Testis (tissue), 3 donors: ENCODE data around the gene TIPARP. TPM values are rescaled to one million over a fixed set of nuclear protein-coding genes. Genes with fewer than 3 reads are reported as not detected.
"Not testable (repeated sequence)": the region's sequence is repeated elsewhere in the genome, so short reads cannot be mapped to it uniquely, and the experiment has no call there.

Experiments used
- DNase-seq: peaks from one replicate; pipeline ENCODE4 v3.0.0-alpha.2; 2019
- H3K27ac ChIP-seq, 2 donors: fragments of 200-600 bp; sonication (generic); one replicate each; pipeline ENCODE4 v1.5.1; 2019
- H3K27me3 ChIP-seq: fragments of 200-600 bp; sonication (generic); one replicate; pipeline ENCODE4 v1.5.1; 2019
- H3K36me3 ChIP-seq: fragments of 200-600 bp; sonication (generic); one replicate; pipeline ENCODE4 v1.5.1; 2017; ENCODE audit warnings: low read depth; ENCODE audit errors: missing control alignments
- H3K4me1 ChIP-seq: fragments of 200-600 bp; sonication (generic); one replicate; pipeline ENCODE4 v1.5.1; 2019
- H3K4me3 ChIP-seq, 2 donors: fragments of 200-600 bp; sonication (generic); one replicate each; pipeline ENCODE4 v1.5.1; 2017 to 2019
- H3K9me3 ChIP-seq: fragments of 200-600 bp; sonication (generic); one replicate; pipeline ENCODE4 v1.5.1; 2017
- CTCF ChIP-seq, 3 experiments: fragments of 450-650 bp in 2 of 3; fragments of 200-600 bp in 1 of 3; sonication (generic) in 1 of 3; IDR thresholded peaks; one replicate each; pipeline ENCODE4 v1.5.1; 2016 to 2019; ENCODE audit warnings: antibody characterized with exemption in 3 of 3, mild to moderate bottlenecking in 2 of 3, moderate library complexity in 1 of 3
- POLR2A ChIP-seq: fragments of 450-650 bp; IDR thresholded peaks from one replicate; pipeline ENCODE4 v1.6.1; 2017; ENCODE audit warnings: antibody characterized with exemption, mild to moderate bottlenecking, moderate library complexity
- WGBS, 2 donors: methylation state at CpG; one replicate each; pipeline ENCODE4 v1.1.5; 2018; 5-methylcytosine and 5-hydroxymethylcytosine counted together
- intact Hi-C: fragments of 100-400 bp; cut with DNase I; formaldehyde crosslinking; loops from one replicate; pipeline ENCODE4 v1.15.1; 2023; ENCODE audit warnings: low total_unique reads
- polyA plus RNA-seq: library from polyadenylated mRNA; stranded (reverse); fragments of 350-450 nt; fragmentation: Illumina TruSeq; extraction: RNeasy Lipid Tissue Mini Kit (QIAGEN cat#74804); gene quantifications from one replicate; pipeline ENCODE4 v1.2.3, GENCODE V29; 2014; ENCODE audit warnings: low read depth, low replicate concordance; ENCODE audit not compliant: insufficient read depth
- total RNA-seq, 2 donors: library from RNA; depleted of rRNA; stranded (reverse); fragments of >200 nt; gene quantifications; one replicate each; pipeline ENCODE4 v1.2.3, GENCODE V29; 2016

The TIPARP gene
- total and polyA plus RNA-seq, 3 donors from 2014 or later: 67.2 to 115 (median 70.7) TPM

DNA sequence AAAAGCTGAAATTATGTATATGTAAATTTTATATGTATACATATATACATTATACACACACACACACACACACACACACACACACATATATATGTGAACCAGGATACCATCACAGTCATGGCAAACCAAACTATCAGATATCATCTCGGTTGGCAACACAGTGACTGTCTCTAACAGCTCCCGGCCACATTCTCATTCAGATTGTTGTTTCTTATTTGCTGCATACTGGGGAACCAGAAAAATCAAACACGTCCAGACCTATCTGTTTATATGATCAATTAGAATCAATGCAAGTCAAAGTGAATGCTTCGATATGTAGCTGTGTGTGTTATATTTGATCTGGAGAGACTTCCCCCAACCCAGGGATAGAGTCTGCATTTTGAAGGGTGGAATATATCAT, 61.1 kb downstream of the TIPARP start:
- no peaks in the 10 kb centered on the region for H3K36me3 ChIP-seq
- 65 to 68% methylated on average over 4 of the region's 4 CpGs for WGBS, 2 donors
- H3K9me3 ChIP-seq: no peaks in the 10 kb centered on the region
- no peak overlapping the region for H3K4me3 ChIP-seq
- H3K27me3 ChIP-seq: no peaks in the 10 kb centered on the region
- intact Hi-C loops: no loop called here
- TF ChIP-seq POLR2A (no peak), CTCF (IDR thresholded peaks at IDR 0.05) (no peak)
- DNase-seq: no peak
- H3K4me1 ChIP-seq: no peaks in the 10 kb centered on the region
- H3K27ac ChIP-seq: no peak overlapping the region

DNA sequence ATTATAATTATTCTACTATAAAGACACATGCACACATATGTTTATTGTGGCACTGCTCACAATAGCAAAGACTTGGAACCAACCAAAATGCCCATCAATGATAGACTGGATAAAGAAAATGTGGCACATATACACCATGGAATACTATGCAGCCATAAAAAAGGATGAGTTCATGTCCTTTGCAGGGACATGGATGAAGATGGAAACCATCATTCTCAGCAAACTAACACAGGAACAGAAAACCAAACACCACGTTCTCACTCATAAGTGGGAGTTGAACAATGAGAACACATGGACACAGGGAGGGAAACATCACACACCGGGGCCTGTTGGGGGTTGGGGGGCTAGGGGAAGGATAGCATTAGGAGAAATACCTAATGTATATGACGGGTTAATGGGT, 62.7 kb downstream of the TIPARP start:
- H3K27ac ChIP-seq, H3K36me3 ChIP-seq, H3K9me3 ChIP-seq, intact Hi-C loops, DNase-seq, H3K4me1 ChIP-seq, H3K27me3 ChIP-seq, H3K4me3 ChIP-seq: not testable (repeated sequence)
- WGBS, 2 donors: 64 to 76% methylated on average over 3 of the region's 3 CpGs

GRCh38 chr3:156738251-156738650, 63.9 kb downstream of the TIPARP start:
- TF ChIP-seq POLR2A (no peak), CTCF (IDR thresholded peaks at IDR 0.05) (no peak)
- Histone ChIP-seq H3K27ac (no peak overlapping the region), H3K9me3 (no peaks in the 10 kb centered on the region), H3K4me1 (no peaks in the 10 kb centered on the region), H3K36me3 (no peaks in the 10 kb centered on the region), H3K27me3 (no peaks in the 10 kb centered on the region), H3K4me3 (no peak overlapping the region)
- DNase-seq: no peak
- intact Hi-C loops: no loop called here
- 81 to 84% methylated on average over 5 of the region's 5 CpGs for WGBS, 2 donors

DNA sequence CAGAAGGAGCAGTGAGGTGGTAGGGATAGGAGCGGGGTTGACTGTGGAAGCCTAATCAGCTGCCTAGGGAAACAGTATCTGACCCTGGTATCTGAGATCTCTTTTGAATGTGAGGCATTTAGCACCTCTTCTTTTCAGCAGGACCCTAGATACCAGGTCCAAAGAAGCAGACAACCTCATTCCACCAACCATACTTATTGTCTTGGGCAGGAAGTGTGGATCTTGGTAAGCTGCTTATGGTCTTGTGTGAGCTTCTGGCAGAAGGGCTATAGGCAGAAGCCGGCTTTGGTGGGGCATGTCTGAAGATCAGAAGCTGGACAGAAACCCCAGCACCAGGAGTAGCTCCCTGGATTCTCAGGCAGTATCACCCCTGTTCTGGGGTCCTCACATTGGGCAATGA, 65.6 kb downstream of the TIPARP start:
- H3K36me3 ChIP-seq: no peaks in the 10 kb centered on the region
- intact Hi-C loops: no loop called here
- TF ChIP-seq POLR2A: no peak
- no peak for TF ChIP-seq CTCF (IDR thresholded peaks at IDR 0.05)
- H3K9me3 ChIP-seq: no peaks in the 10 kb centered on the region
- DNase-seq: no peak
- H3K27me3 ChIP-seq: no peaks in the 10 kb centered on the region
- 86 to 88% methylated on average over 1 to 2 of the region's 2 CpGs for WGBS, 2 donors
- H3K27ac ChIP-seq: no peak overlapping the region
- peak overlapping the region in 1 of 2 donors; percentile 34 for H3K4me3 ChIP-seq
- no peaks in the 10 kb centered on the region for H3K4me1 ChIP-seq

GRCh38 chr3:156740581-156740980, 66.2 kb downstream of the TIPARP start:
- intact Hi-C loops, H3K9me3 ChIP-seq, H3K27ac ChIP-seq, H3K4me1 ChIP-seq, H3K36me3 ChIP-seq, DNase-seq, H3K27me3 ChIP-seq: not testable (repeated sequence)
- WGBS, 2 donors: 80 to 87% methylated on average over 4 to 31 of the region's 34 CpGs
- H3K4me3 ChIP-seq: peak overlapping the region; percentile 2 to 34

DNA sequence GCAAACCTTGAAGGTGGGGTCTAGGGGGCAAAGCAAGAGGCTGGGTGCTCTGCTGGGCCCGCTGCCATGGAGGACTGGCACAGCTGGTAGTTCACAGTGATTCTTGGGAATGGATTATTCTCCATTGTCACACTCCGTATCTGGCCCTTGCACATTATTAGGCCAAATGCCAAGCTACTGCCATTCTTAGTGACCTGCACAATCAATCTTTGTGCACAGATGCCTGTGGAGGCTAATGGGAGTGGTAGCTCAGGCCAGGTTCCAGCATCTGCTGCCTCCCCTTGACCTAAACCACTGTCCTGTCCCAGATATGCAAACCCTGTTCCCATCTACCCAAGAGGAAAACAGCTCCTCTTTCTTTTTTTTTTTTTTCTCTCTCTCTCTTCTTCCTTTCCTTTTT, 67.5 kb downstream of the TIPARP start:
- Histone ChIP-seq H3K27ac (no peak overlapping the region), H3K4me1 (no peaks in the 10 kb centered on the region), H3K36me3 (no peaks in the 10 kb centered on the region), H3K4me3 (no peak overlapping the region), H3K9me3 (no peaks in the 10 kb centered on the region), H3K27me3 (no peaks in the 10 kb centered on the region)
- intact Hi-C loops: no loop called here
- no peak for DNase-seq
- TF ChIP-seq POLR2A: no peak
- TF ChIP-seq CTCF (IDR thresholded peaks at IDR 0.05): no peak
- 70% methylated on average over 1 to 2 of the region's 2 CpGs for whole genome bisulfite sequencing, 2 donors
